Measurements from ENCODE around the gene SVIL.

Gene SVIL

DNA sequence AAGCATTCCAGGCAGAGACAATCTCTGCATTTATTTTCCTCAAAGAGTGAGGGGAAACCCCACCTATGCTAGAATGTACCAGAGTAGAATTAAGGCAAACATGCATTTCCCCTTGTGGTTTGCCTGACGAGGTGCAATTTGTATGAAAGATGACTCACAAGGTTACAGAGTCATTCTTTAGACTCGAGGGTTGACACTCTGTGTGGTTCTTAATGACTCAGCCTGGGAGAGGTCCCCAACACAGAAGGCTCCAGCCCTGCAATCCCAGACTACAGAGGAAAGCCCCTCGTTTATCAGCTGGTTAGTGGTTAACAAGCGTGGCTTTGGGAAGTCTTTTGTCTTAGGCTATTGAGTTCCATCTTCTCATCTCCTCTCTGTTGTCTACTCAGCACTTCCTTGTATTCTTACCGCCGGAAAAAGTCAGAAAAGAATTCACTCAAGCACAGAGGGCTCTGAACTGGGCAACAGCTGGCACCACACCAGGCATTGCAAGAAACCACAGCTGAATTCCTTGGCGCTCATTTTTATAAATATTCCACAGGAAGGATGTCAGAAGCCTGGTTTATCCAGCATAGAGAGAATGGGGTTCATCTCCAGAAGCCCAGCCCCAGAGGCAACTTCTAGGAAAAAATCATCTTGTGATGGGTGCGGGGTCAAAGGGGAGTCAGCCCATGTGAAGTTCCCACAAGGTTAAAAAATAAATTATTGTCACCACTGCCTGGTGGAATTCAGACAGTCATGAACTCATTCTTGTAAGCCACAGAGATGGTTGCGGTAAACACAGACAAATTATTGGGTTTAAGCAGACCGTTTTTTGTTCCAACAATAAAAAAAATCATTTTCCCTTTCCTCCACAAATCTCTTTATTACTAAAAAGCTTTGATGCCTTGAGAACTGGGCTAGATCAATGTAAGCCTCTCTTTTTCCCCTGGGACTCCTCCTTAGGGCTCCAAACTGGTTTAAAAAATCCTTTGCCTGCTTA, 24.5 kb upstream of the SVIL start:
- DNase-seq (ENCODE audit: low read depth) = peak; percentile 63

DNA sequence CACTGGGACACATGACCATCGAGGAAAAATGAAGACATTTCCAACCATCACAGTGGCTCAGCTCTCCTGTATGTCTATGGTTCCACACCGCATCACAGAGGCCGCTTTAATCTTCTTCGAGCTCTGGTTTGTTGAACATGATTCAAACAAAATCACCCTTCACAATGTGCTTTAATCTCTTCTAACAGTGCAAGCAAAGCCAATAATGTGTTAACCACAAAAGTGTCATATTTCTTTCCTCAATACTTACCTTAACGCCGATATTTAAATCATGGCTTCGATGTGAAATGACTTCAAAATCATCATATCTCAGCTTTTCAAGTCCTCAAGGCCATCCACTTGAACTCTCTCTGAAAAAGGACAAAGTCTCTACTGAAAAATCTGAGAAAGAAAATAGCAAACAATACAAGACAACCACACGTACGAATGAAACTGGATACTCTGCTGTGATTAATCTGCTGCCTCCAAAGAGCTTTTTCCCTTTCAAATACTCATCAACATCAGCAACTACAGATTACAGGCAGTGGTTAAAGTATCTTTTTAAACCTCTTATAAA, 23.0 kb upstream of the SVIL start:
- DNase-seq (ENCODE audit: low read depth) = no peak
- no peak overlapping the region for H3K4me3 ChIP-seq (ENCODE audit: low read depth, low read length)
- TF ChIP-seq, protein P1, sequence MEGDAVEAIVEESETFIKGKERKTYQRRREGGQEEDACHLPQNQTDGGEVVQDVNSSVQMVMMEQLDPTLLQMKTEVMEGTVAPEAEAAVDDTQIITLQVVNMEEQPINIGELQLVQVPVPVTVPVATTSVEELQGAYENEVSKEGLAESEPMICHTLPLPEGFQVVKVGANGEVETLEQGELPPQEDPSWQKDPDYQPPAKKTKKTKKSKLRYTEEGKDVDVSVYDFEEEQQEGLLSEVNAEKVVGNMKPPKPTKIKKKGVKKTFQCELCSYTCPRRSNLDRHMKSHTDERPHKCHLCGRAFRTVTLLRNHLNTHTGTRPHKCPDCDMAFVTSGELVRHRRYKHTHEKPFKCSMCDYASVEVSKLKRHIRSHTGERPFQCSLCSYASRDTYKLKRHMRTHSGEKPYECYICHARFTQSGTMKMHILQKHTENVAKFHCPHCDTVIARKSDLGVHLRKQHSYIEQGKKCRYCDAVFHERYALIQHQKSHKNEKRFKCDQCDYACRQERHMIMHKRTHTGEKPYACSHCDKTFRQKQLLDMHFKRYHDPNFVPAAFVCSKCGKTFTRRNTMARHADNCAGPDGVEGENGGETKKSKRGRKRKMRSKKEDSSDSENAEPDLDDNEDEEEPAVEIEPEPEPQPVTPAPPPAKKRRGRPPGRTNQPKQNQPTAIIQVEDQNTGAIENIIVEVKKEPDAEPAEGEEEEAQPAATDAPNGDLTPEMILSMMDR (IDR thresholded peaks at IDR 0.05; ENCODE audit: low read depth, low read length, missing control alignments) = no peak

More for the DNA sequence above, 24.5 kb upstream of the SVIL start:
- TF ChIP-seq, protein P1 (IDR thresholded peaks at IDR 0.05; ENCODE audit: low read depth, low read length, missing control alignments) = peak; percentile 26
- no peak overlapping the region for H3K4me3 ChIP-seq (ENCODE audit: low read depth, low read length)

DNA sequence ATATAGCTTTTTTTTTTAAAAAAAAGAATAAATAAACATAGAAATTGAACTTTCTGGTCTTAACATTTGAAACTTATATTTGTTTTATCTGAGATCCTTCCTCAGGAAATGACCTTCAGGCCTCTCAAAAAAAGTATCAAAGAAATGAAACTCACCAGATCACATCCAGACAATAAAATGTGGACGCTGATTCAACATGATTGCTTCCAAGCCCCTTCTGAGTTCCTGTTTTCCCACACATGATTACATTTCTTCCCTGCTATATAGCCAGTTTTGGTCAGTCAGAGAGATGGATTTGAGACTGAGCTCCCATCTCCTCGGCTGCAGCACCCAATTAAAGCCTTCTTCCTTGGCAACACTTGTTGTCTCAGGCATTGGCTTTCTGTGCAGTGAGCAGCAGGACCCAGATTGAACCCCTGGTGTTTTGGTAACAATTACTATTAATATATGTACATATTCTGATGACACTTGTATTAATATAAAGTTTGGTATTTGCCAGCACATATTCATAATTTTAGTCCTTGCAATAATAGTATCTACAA, 21.8 kb upstream of the SVIL start:
- TF ChIP-seq, protein P1 (IDR thresholded peaks at IDR 0.05; ENCODE audit: low read depth, low read length, missing control alignments) = no peak
- H3K4me3 ChIP-seq (ENCODE audit: low read depth, low read length) = no peak overlapping the region
- no peak for DNase-seq (ENCODE audit: low read depth)

DNA sequence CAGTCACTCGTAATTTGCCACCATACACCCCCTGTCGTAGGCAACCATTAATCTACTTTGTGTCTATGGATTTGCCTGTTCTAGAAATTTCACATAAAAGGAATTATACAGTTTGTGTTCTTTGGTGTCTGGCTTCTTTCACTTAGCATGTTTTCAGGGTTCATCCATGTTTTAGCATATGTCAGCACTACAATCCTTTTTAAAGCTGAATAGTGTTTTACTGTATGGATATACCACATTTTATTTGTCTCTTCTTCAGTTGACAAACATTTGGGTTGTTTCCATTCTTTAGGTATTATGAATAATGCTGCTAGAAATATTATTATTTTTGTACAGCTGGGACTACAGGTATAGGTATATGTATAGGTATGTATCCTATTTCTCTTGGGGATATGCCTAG, 17.4 kb upstream of the SVIL start:
- DNase-seq (ENCODE audit: low read depth) = no peak
- TF ChIP-seq, protein P1 (IDR thresholded peaks at IDR 0.05; ENCODE audit: low read depth, low read length, missing control alignments) = no peak
- no peak overlapping the region for H3K4me3 ChIP-seq (ENCODE audit: low read depth, low read length)

DNA sequence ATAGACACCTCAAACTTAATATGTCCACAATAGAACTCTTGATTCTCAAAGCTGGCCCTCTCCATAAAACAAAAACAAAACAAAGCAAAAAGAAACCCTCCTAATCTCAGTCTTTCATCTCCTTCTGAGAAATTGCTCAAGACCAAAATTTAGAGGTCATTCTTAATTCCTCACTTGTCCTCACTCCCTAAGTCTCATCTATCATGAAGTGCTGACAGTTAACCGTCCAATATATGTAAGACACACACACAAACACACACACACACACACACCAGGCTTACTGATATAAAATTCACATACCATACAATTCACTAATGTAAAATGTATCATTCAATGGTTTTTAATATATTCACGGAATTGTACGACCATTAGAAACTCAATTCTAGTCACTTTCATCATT, 17.0 kb upstream of the SVIL start:
- TF ChIP-seq, protein P1 (IDR thresholded peaks at IDR 0.05; ENCODE audit: low read depth, low read length, missing control alignments) = no peak
- no peak overlapping the region for H3K4me3 ChIP-seq (ENCODE audit: low read depth, low read length)
- DNase-seq (ENCODE audit: low read depth) = no peak

DNA sequence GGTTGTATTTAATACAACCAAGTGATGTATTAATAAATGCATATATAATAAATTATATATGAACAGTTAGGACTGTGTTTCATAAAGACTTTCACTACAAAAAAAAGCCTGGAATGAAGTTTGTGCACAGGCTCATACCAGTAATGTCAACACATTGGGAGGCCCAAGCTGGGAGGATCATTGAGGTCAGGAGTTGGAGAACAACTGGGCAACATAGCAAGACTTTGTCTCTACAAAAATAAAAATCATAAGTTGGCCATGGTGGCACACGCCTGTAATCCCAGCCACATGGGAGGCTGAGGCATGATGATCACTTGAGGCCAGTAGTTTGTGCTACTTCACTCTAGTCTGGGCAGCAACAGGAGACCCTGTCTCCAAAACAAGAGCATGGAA, 15.8 kb upstream of the SVIL start:
- TF ChIP-seq, protein P1 (IDR thresholded peaks at IDR 0.05; ENCODE audit: low read depth, low read length, missing control alignments) = no peak
- no peak for DNase-seq (ENCODE audit: low read depth)
- H3K4me3 ChIP-seq (ENCODE audit: low read depth, low read length) = no peak overlapping the region
